Uterus (tissue), 4 donors: ENCODE data around the gene DRC7. TPM values are rescaled to one million over a fixed set of nuclear protein-coding genes. Genes with fewer than 3 reads are reported as not detected.

Experiments
- DNase-seq, 2 donors: peaks; one replicate each; pipeline ENCODE4 v3.0.0-alpha.2; 2019 to 2020
- H3K27ac ChIP-seq, 2 donors: fragments of 200-600 bp; sonication (generic); 1 replicate in 1 of 2; 2 replicates in 1 of 2; pipeline ENCODE4 v1.5.1; 2016 to 2018
- H3K27me3 ChIP-seq, 2 donors: fragments of 200-600 bp; sonication (generic); one replicate each; pipeline ENCODE4 v1.5.1; 2018 to 2019; ENCODE audit warnings: control low read depth in 1 of 2
- H3K36me3 ChIP-seq, 2 donors: fragments of 200-600 bp; sonication (generic); one replicate each; pipeline ENCODE4 v1.5.1; 2019; ENCODE audit warnings: control low read depth in 1 of 2
- H3K4me1 ChIP-seq, 2 donors: fragments of 200-600 bp; sonication (generic); one replicate each; pipeline ENCODE4 v1.5.1; 2018 to 2019; ENCODE audit warnings: control low read depth in 1 of 2
- H3K4me3 ChIP-seq, 2 donors: fragments of 200-600 bp; sonication (generic); 1 replicate in 1 of 2; 2 replicates in 1 of 2; pipeline ENCODE4 v1.5.1; 2018 to 2019; ENCODE audit warnings: mild to moderate bottlenecking in 1 of 2
- H3K9me3 ChIP-seq, 2 donors: fragments of 200-600 bp; sonication (generic); one replicate each; pipeline ENCODE4 v1.5.1; 2019; ENCODE audit warnings: control low read depth in 1 of 2
- POLR2A ChIP-seq, 2 donors: fragments of 450-650 bp; IDR thresholded peaks; one replicate each; pipeline ENCODE4 v1.6.1; 2016; ENCODE audit warnings: antibody characterized with exemption in 2 of 2, mild to moderate bottlenecking in 1 of 2, moderate library complexity in 1 of 2
- intact Hi-C: fragments of 100-400 bp; cut with DNase I; formaldehyde crosslinking; loops from one replicate; pipeline ENCODE4 v1.15.1; 2023; ENCODE audit warnings: low total_unique reads
- total RNA-seq, 4 donors: library from RNA; depleted of rRNA in 3 of 4; stranded (reverse); fragments of >200 nt in 3 of 4; gene quantifications; one replicate each; pipeline versions ENCODE4 v1.1.0 to v1.2.4, GENCODE V29; 2014 to 2023
- TF ChIP-seq, protein P1 (sequence below), 4 experiments: fragments of 200-600 bp in 2 of 4; fragments of 450-650 bp in 2 of 4; sonication (generic) in 2 of 4; IDR thresholded peaks; one replicate each; pipeline ENCODE4 v1.5.1; 2016 to 2019; ENCODE audit warnings: antibody characterized with exemption in 4 of 4, mild to moderate bottlenecking in 2 of 4, moderate library complexity in 1 of 4
- donor health status: DM: yes; HTN: yes; CAD: no.

DRC7 gene
- total RNA-seq, 4 donors from 2014 or later = 0.18 to 5.4 TPM; not detected in 2

DNA sequence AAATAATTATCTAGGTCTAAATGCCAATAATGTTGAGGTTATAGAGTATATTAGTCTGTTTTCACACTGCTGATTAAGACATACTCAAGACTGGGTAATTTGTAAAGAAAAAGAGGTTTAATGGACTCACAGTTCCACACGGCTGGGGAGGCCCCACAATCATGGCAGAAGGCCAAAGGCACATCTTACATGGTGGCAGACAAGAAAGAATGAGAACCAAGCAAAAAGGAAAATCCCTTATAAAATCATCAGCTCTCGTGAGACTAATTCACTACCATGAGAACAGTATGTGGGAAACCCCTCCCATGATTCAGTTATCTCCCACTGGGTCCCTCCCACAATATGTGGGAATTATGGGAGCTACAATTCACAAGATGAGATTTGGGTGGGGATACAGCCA is 38.1 kb downstream of the DRC7 start:
- no peak for TF ChIP-seq POLR2A (IDR thresholded peaks at IDR 0.05)
- TF ChIP-seq, protein P1, sequence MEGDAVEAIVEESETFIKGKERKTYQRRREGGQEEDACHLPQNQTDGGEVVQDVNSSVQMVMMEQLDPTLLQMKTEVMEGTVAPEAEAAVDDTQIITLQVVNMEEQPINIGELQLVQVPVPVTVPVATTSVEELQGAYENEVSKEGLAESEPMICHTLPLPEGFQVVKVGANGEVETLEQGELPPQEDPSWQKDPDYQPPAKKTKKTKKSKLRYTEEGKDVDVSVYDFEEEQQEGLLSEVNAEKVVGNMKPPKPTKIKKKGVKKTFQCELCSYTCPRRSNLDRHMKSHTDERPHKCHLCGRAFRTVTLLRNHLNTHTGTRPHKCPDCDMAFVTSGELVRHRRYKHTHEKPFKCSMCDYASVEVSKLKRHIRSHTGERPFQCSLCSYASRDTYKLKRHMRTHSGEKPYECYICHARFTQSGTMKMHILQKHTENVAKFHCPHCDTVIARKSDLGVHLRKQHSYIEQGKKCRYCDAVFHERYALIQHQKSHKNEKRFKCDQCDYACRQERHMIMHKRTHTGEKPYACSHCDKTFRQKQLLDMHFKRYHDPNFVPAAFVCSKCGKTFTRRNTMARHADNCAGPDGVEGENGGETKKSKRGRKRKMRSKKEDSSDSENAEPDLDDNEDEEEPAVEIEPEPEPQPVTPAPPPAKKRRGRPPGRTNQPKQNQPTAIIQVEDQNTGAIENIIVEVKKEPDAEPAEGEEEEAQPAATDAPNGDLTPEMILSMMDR (IDR thresholded peaks at IDR 0.05) = no peak
- Histone ChIP-seq H3K9me3 (no peaks in the 10 kb centered on the region), H3K4me3 (no peak overlapping the region), H3K4me1 (peaks cover 0 to 11% of the 10 kb centered on the region in 2 donors), H3K27ac (peak overlapping the region in 1 of 2 donors; percentile 34), H3K27me3 (no peaks in the 10 kb centered on the region), H3K36me3 (no peaks in the 10 kb centered on the region)
- intact Hi-C loops = no loop called here
- no peak for DNase-seq

DNA sequence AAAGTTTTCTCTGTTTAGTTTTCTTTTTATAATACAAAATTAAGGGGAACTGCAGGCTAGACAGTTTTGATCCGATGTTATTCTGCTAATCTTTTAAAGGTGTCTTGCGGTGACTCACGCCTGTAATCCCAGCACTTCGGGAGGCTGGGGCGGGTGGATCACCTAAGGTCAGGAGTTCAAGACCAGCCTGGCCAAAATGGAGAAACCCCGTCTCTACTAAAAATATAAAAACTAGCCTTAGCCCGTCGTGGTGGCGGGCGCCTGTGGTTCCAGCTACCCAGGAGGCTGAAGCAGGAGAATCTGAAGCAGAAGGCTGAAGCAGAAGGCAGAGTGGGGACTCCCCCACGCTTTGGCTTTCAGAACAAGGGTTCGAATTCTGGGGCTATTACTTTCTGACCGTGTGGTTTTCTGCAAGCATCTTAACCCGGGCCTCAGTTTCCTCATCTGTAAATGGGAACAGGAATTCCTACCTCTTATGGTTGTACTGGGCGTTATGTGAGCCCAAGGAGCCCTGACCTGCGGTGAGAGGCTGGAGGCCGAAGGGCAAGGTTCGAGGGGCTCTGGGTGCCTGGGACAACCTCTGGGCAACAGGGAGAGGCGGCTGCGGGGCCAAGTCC is 39.8 kb downstream of the DRC7 start:
- no peak for DNase-seq
- no peaks in the 10 kb centered on the region for H3K9me3 ChIP-seq
- no peaks in the 10 kb centered on the region for H3K27me3 ChIP-seq
- H3K27ac ChIP-seq = peak overlapping the region; percentile 78 to 89
- H3K36me3 ChIP-seq = no peaks in the 10 kb centered on the region
- TF ChIP-seq, protein P1 (IDR thresholded peaks at IDR 0.05) = no peak
- no peak for TF ChIP-seq POLR2A (IDR thresholded peaks at IDR 0.05)
- H3K4me1 ChIP-seq = peaks cover 0 to 11% of the 10 kb centered on the region in 2 donors
- peak overlapping the region; percentile 64 to 81 for H3K4me3 ChIP-seq
- intact Hi-C loops = no loop called here

DNA sequence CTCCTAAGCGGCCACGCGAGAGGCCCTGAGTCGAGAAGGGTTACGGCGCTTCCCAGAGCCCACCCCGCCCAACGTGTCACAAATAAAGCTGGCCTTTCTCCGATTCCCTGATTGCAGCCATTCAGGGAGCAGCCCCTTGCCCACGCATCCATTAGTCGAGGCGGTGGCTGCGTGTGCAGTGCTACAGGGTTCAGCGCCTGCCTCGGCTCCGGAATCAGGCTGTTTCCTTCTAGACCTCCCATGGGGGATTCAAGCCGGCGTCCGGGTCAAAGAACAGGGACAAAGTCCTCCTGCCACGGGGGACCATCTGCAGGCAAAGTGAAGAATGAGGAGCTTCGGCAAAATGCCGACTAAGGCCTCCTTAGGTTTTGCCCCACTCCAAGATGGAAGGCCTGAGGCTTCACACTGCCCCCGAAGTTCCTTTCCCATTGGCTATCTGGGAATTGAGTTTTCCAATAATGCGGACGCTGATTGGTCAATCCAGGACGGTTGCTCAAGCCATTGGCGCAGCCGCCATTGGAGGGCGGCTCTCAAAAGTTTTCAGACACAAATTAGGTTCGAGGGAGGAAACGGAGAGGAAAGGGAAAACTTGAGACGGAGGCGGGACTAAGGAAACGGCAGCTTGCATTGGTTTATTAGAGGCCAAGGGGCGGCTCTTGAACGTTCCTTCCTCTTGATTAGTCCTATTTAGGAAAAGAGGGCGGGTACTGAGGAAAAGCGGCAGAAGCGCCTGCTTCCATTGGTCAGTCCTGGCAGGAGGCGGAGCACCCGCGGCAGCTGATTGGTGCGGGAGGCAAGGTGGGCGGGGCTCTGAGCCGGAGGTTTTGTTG is 40.5 kb downstream of the DRC7 start:
- H3K4me3 ChIP-seq = peak overlapping the region; percentile 69 to 81
- no peaks in the 10 kb centered on the region for H3K27me3 ChIP-seq
- intact Hi-C loops = no loop called here
- DNase-seq = peak; percentile 97 to 99
- H3K4me1 ChIP-seq = peaks cover 0 to 11% of the 10 kb centered on the region in 2 donors
- peak; percentile 45 to 48 for TF ChIP-seq POLR2A (IDR thresholded peaks at IDR 0.05)
- TF ChIP-seq, protein P1 (IDR thresholded peaks at IDR 0.05) = no peak
- peak overlapping the region; percentile 78 to 89 for H3K27ac ChIP-seq
- H3K36me3 ChIP-seq = no peaks in the 10 kb centered on the region
- no peaks in the 10 kb centered on the region for H3K9me3 ChIP-seq

DNA sequence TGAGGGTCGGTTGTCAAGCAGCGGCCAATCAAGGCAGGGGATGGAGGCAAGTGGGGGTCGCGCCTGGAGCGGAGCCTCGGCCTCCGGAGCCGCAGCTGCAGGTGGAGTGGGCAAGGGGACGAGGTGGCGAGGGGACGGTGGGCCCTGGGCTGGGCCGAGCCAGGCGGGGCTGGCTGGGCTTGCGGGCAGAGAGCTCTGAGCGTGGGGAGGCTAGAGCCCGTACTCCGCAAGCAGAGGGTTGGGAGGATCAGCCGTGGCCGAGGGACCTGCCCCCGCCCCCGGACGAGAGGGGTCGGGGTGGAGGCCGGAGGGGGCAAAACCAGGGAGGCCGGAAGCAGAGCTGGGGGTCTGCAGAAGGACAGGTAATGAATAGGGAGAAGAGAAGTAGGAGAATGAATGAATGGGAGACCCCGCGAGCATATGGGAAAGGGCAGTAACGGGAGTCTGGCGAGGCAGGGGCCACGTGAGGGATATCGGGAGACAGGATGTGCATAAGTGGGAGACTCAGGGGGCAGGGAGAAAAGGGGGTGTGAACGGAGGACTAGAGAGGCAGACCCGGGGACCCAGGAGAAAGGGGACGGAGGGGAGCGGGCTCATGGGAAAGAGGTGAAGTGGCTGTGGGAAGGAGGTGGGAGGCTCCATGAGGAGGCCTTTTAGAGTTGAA is 41.3 kb downstream of the DRC7 start, which contains the start of gene KATNB1:
Gene KATNB1 (plus strand): TSS at position 16 of the 664 bp plus-strand sequence. CDS start 1,474 bp downstream, outside the sequence.
- peaks cover 0 to 11% of the 10 kb centered on the region in 2 donors for H3K4me1 ChIP-seq
- no peak for DNase-seq
- no peaks in the 10 kb centered on the region for H3K27me3 ChIP-seq
- H3K36me3 ChIP-seq = no peaks in the 10 kb centered on the region
- TF ChIP-seq, protein P1 (IDR thresholded peaks at IDR 0.05) = no peak
- no peak for TF ChIP-seq POLR2A (IDR thresholded peaks at IDR 0.05)
- H3K9me3 ChIP-seq = no peaks in the 10 kb centered on the region
- intact Hi-C loops = no loop called here
- peak within 1 kb of the TSS; percentile 78 to 89 for H3K27ac ChIP-seq
- H3K4me3 ChIP-seq = peak within 1 kb of the TSS; percentile 69 to 81
